Esophagus muscularis mucosa (tissue), 4 donors: Measurements from ENCODE around the gene TAPT1.

Source experiments
- EP300 ChIP-seq: sonication (generic); formaldehyde crosslinking; IDR thresholded peaks from one replicate; pipeline ENCODE4 v1.6.1; 2017; ENCODE audit warnings: antibody characterized with exemption
- POLR2A ChIP-seq: fragments of 450-650 bp; IDR thresholded peaks from one replicate; pipeline ENCODE4 v1.6.1; 2017; ENCODE audit warnings: antibody characterized with exemption, moderate library complexity, mild to moderate bottlenecking, low read depth
- TF ChIP-seq, protein P1 (sequence below), 3 experiments: fragments of 200-600 bp in 2 of 3; fragments of 450-650 bp in 1 of 3; sonication (generic) in 2 of 3; IDR thresholded peaks; one replicate each; pipeline ENCODE4 v1.5.1; 2017 to 2019; ENCODE audit warnings: antibody characterized with exemption in 3 of 3, mild to moderate bottlenecking in 2 of 3, moderate library complexity in 1 of 3

DNA sequence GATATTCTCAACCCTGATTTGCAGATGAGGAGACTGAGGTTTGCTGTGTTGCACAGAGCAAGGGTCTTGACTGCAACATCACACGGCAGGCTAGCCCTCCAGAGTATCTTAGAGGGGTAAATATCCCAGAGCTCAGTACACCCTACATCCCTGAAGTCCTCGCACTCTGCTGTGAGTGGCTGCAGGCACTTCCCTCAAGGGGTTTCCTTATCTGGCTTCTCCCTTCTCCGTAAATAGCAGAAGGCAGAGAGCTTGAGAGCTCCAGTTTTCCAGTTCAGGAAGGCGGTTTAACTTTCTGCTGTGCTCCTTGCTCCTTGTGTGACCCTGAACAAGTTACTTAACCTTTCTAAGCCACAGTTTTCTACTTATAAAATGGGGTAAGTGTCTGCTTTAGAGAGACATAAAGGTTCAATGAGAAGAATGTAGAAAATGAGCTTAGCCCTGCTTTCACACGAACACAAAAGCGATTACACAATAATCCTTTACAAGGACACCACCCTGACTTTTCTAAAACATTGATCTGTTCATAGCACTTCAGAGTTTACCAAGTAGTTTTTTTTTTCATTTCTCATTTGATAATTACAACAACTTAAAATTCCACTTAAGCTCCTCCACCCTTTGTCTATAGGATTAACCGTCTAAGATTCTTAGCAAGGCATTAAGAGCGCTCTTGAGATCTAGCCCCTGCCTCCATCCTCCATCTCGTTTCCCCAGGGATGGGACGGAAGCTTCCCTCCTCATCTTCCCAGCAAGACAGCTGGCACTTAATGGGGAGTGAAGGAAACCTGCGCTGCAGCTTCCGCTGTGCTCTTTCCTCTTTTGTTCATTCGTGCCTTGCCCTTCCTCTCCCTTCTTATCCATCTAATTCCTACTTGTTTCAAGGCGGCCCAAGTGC lies 68.4 kb downstream of the TAPT1 start:
- TF ChIP-seq, protein P1, sequence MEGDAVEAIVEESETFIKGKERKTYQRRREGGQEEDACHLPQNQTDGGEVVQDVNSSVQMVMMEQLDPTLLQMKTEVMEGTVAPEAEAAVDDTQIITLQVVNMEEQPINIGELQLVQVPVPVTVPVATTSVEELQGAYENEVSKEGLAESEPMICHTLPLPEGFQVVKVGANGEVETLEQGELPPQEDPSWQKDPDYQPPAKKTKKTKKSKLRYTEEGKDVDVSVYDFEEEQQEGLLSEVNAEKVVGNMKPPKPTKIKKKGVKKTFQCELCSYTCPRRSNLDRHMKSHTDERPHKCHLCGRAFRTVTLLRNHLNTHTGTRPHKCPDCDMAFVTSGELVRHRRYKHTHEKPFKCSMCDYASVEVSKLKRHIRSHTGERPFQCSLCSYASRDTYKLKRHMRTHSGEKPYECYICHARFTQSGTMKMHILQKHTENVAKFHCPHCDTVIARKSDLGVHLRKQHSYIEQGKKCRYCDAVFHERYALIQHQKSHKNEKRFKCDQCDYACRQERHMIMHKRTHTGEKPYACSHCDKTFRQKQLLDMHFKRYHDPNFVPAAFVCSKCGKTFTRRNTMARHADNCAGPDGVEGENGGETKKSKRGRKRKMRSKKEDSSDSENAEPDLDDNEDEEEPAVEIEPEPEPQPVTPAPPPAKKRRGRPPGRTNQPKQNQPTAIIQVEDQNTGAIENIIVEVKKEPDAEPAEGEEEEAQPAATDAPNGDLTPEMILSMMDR (IDR thresholded peaks at IDR 0.05), result no peak
- no peak for TF ChIP-seq POLR2A
- TF ChIP-seq EP300, result no peak
